Thyroid gland (tissue), 4 donors: ENCODE data around the gene NSG1. TPM values are rescaled to one million over a fixed set of nuclear protein-coding genes. Genes with fewer than 3 reads are reported as not detected.

ENCODE experiments used
- DNase-seq, 2 donors: peaks; one replicate each; pipeline ENCODE4 v3.0.0-alpha.2; 2019
- H3K27ac ChIP-seq, 3 donors: fragments of 200-600 bp; sonication (generic); 1 replicate in 2 of 3; 2 replicates in 1 of 3; pipeline ENCODE4 v1.5.1; 2016 to 2019; ENCODE audit warnings: mild to moderate bottlenecking in 1 of 3, moderate library complexity in 1 of 3
- H3K27me3 ChIP-seq: fragments of 200-600 bp; sonication (generic); one replicate; pipeline ENCODE4 v1.5.1; 2019
- H3K36me3 ChIP-seq, 2 donors: fragments of 200-600 bp; sonication (generic); one replicate each; pipeline ENCODE4 v1.5.1; 2016 to 2019
- H3K4me1 ChIP-seq, 2 donors: fragments of 200-600 bp; sonication (generic); one replicate each; pipeline ENCODE4 v1.5.1; 2017 to 2019
- H3K4me3 ChIP-seq, 3 donors: fragments of 200-600 bp; sonication (generic); replicated peaks in 1 of 3; 1 replicate in 2 of 3; 2 replicates in 1 of 3; pipeline ENCODE4 v1.5.1; 2016; ENCODE audit warnings: mild to moderate bottlenecking in 1 of 3
- H3K9me3 ChIP-seq: fragments of 200-600 bp; sonication (generic); one replicate; pipeline ENCODE4 v1.5.1; 2017
- CTCF ChIP-seq, 6 experiments: fragments of 200-600 bp in 3 of 6; fragments of 450-650 bp in 3 of 6; sonication (generic) in 3 of 6; IDR thresholded peaks; one replicate each; pipeline ENCODE4 v1.5.1; 2016 to 2019; ENCODE audit warnings: antibody characterized with exemption in 6 of 6, mild to moderate bottlenecking in 2 of 6, inconsistent platforms in 1 of 6, moderate library complexity in 1 of 6
- POLR2A ChIP-seq, 2 donors: fragments of 450-650 bp; IDR thresholded peaks; one replicate each; pipeline ENCODE4 v1.6.1; 2017; ENCODE audit warnings: antibody characterized with exemption in 2 of 2, mild to moderate bottlenecking in 2 of 2, moderate library complexity in 1 of 2
- WGBS, 2 donors: methylation state at CpG; one replicate each; pipeline ENCODE4 v1.1.5; 2017; 5-methylcytosine and 5-hydroxymethylcytosine counted together
- intact Hi-C: fragments of 100-400 bp; cut with DNase I; formaldehyde crosslinking; loops from one replicate; pipeline ENCODE4 v1.15.1; 2023
- total RNA-seq, 4 donors: library from RNA; depleted of rRNA; stranded (reverse); fragments of >200 nt; gene quantifications; one replicate each; pipeline ENCODE4 v1.2.3, GENCODE V29; 2016

The NSG1 gene
- total RNA-seq, 4 donors from 2014 or later, result 0.40 to 0.44 TPM; not detected in 2

GRCh38 chr4:4408132-4408523 lies 21.2 kb downstream of the NSG1 start:
- Histone ChIP-seq H3K27ac (no peak overlapping the region), H3K27me3 (no peaks in the 10 kb centered on the region), H3K4me3 (no peak overlapping the region), H3K4me1 (no peaks in the 10 kb centered on the region), H3K36me3 (no peaks in the 10 kb centered on the region), H3K9me3 (no peaks in the 10 kb centered on the region)
- TF ChIP-seq POLR2A (IDR thresholded peaks at IDR 0.05) (no peak), CTCF (IDR thresholded peaks at IDR 0.05) (no peak)
- WGBS, 2 donors, result 57 to 69% methylated on average over 13 of the region's 13 CpGs
- no peak for DNase-seq
- intact Hi-C loops, result no loop called here

- intact Hi-C loops, result no loop called here
- H3K36me3 ChIP-seq, result no peaks in the 10 kb centered on the region
- H3K4me3 ChIP-seq, result no peak overlapping the region
- H3K27me3 ChIP-seq, result no peaks in the 10 kb centered on the region
- no peak overlapping the region for H3K27ac ChIP-seq
- TF ChIP-seq CTCF (IDR thresholded peaks at IDR 0.05) (no peak), POLR2A (IDR thresholded peaks at IDR 0.05) (no peak)
- 75 to 78% methylated on average over 19 of the region's 23 CpGs for WGBS, 2 donors
- DNase-seq, result no peak
- H3K4me1 ChIP-seq, result no peaks in the 10 kb centered on the region
- no peaks in the 10 kb centered on the region for H3K9me3 ChIP-seq
These were observed 21.9 kb downstream of the NSG1 start for GRCh38 chr4:4408576-4409335.

GRCh38 chr4:4409416-4410115 lies 22.7 kb downstream of the NSG1 start:
- 86 to 88% methylated on average over 22 to 23 of the region's 23 CpGs for WGBS, 2 donors
- TF ChIP-seq CTCF (IDR thresholded peaks at IDR 0.05) (no peak), POLR2A (IDR thresholded peaks at IDR 0.05) (no peak)
- intact Hi-C loops, result no loop called here

GRCh38 chr4:4410271-4410670 lies 23.4 kb downstream of the NSG1 start:
- Histone ChIP-seq H3K36me3 (no peaks in the 10 kb centered on the region), H3K4me1 (no peaks in the 10 kb centered on the region), H3K27ac (no peak overlapping the region), H3K4me3 (no peak overlapping the region), H3K9me3 (no peaks in the 10 kb centered on the region), H3K27me3 (no peaks in the 10 kb centered on the region)
- WGBS, 2 donors, result 82 to 87% methylated on average over 15 of the region's 15 CpGs
- TF ChIP-seq POLR2A (IDR thresholded peaks at IDR 0.05) (no peak), CTCF (IDR thresholded peaks at IDR 0.05) (no peak)
- intact Hi-C loops, result no loop called here
- no peak for DNase-seq

More at GRCh38 chr4:4409416-4410115, 22.7 kb downstream of the NSG1 start:
- H3K36me3 ChIP-seq, result no peaks in the 10 kb centered on the region
- no peak overlapping the region for H3K27ac ChIP-seq
- DNase-seq, result no peak
- H3K27me3 ChIP-seq, result no peaks in the 10 kb centered on the region
- no peaks in the 10 kb centered on the region for H3K9me3 ChIP-seq
- no peaks in the 10 kb centered on the region for H3K4me1 ChIP-seq
- no peak overlapping the region for H3K4me3 ChIP-seq

GRCh38 chr4:4411906-4412305 lies 25.0 kb downstream of the NSG1 start:
- TF ChIP-seq CTCF (IDR thresholded peaks at IDR 0.05) (no peak), POLR2A (IDR thresholded peaks at IDR 0.05) (no peak)
- Histone ChIP-seq H3K4me3 (no peak overlapping the region), H3K27ac (no peak overlapping the region), H3K9me3 (no peaks in the 10 kb centered on the region), H3K4me1 (no peaks in the 10 kb centered on the region), H3K27me3 (no peaks in the 10 kb centered on the region), H3K36me3 (no peaks in the 10 kb centered on the region)
- no peak for DNase-seq
- whole genome bisulfite sequencing, 2 donors, result 87% methylated on average over 15 of the region's 15 CpGs
- intact Hi-C loops, result no loop called here
